HEK293T (cell line): Measurements from ENCODE around the gene PRKAG2.

Experiments
- BHLHE40 ChIP-seq: fragments of 450-650 bp; IDR thresholded peaks from 2 replicates; pipeline ENCODE4 v1.6.1; 2016; ENCODE audit warnings: mild to moderate bottlenecking, moderate library complexity, borderline replicate concordance
- SP1 ChIP-seq: fragments of 450-650 bp; IDR thresholded peaks from 2 replicates; pipeline ENCODE4 v1.6.1; 2017

DNA sequence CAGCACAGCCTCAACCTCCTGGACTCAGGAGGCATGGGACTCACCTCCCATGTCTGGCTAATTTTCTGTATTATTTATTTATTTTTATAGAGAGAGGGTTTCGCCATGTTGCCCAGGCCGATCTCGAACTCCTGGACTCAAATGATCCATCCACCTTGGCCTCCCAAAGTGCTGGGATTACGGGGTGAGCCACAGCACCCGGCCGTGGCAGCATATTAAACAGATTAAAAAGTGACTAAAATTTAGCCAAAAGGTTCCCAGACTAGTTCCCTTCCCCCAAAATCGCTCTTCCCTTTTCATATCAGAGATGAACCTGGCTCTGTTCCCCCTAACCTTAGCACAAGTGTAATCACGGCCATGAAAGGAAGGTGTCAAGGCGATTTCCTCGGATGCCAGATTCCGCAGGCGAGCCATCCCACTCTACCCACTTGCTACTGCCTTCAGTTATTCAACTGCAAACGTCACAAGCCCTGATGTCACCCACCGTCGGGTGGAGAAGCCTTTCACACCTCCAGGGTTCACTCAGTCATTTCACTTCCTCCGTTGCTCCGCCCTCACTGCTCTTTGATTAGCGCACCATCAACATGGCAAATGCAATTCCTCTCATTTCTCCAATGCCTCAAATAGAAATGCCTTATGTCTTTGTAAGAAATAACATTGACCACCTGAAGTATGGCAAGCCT lies 252.5 kb downstream of the PRKAG2 start:
- no peak for TF ChIP-seq BHLHE40
- no peak for TF ChIP-seq SP1
